ENCODE data around the gene OTOS. TPM values are rescaled to one million over a fixed set of nuclear protein-coding genes. Genes with fewer than 3 reads are reported as not detected.

OTOS gene
- total RNA-seq, 1 experiment from 2014 or later: not detected

- H3K4me1 Mint-ChIP-seq (ENCODE audit: insufficient read depth, unreplicated experiment): peaks cover 7% of the 10 kb centered on the region
- TF ChIP-seq CTCF (IDR thresholded peaks at IDR 0.05; ENCODE audit: unreplicated experiment): no peak
- BruUV-seq (replicated peaks): no TSS peak
- H3K27me3 Mint-ChIP-seq (ENCODE audit: insufficient read depth, unreplicated experiment): peaks cover 65% of the 10 kb centered on the region
- intact Hi-C loops (cut with micrococcal nuclease): no loop called here
- DNase-seq (ENCODE audit: unreplicated experiment): no peak
- POLR2A ChIA-PET: no interaction called here
- H3K27ac Mint-ChIP-seq (ENCODE audit: low read depth, unreplicated experiment): no peak overlapping the region
- peaks cover 6% of the 10 kb centered on the region for H3K36me3 Mint-ChIP-seq (ENCODE audit: insufficient read depth, unreplicated experiment)
- CTCF ChIA-PET: interaction anchor here (0.6 to 1.0 kb wide), 2 partner anchors 254 to 868 kb away, joined by 3 to 7 read pairs; no protein-coding TSS in a partner anchor
- no peak overlapping the region for H3K4me3 Mint-ChIP-seq (ENCODE audit: unreplicated experiment)
- peaks cover 6% of the 10 kb centered on the region for H3K9me3 Mint-ChIP-seq (ENCODE audit: unreplicated experiment)
These were observed 44.2 kb upstream of the OTOS start for GRCh38 chr2:240184656-240185055.

- ChIA-PET CTCF (interaction anchor here (0.6 to 1.0 kb wide), 2 partner anchors 255 to 869 kb away, joined by 3 to 7 read pairs; no protein-coding TSS in a partner anchor), POLR2A (no interaction called here)
- peaks cover 6% of the 10 kb centered on the region for H3K9me3 Mint-ChIP-seq (ENCODE audit: unreplicated experiment)
- BruUV-seq (replicated peaks): no TSS peak
- H3K4me3 Mint-ChIP-seq (ENCODE audit: unreplicated experiment): no peak overlapping the region
- peaks cover 7% of the 10 kb centered on the region for H3K4me1 Mint-ChIP-seq (ENCODE audit: insufficient read depth, unreplicated experiment)
- no peak for TF ChIP-seq CTCF (IDR thresholded peaks at IDR 0.05; ENCODE audit: unreplicated experiment)
- H3K36me3 Mint-ChIP-seq (ENCODE audit: insufficient read depth, unreplicated experiment): peaks cover 6% of the 10 kb centered on the region
- intact Hi-C loops (cut with micrococcal nuclease): no loop called here
- no peak overlapping the region for H3K27ac Mint-ChIP-seq (ENCODE audit: low read depth, unreplicated experiment)
- DNase-seq (ENCODE audit: unreplicated experiment): no peak
- peaks cover 63% of the 10 kb centered on the region for H3K27me3 Mint-ChIP-seq (ENCODE audit: insufficient read depth, unreplicated experiment)
These were observed 43.6 kb upstream of the OTOS start for GRCh38 chr2:240183875-240184590.

- TF ChIP-seq CTCF (IDR thresholded peaks at IDR 0.05; ENCODE audit: unreplicated experiment): no peak
These were observed 42.8 kb upstream of the OTOS start for GRCh38 chr2:240183006-240183874.

GRCh38 chr2:240182476-240182875 is 42.0 kb upstream of the OTOS start:
- peaks cover 7% of the 10 kb centered on the region for H3K4me1 Mint-ChIP-seq (ENCODE audit: insufficient read depth, unreplicated experiment)
- H3K9me3 Mint-ChIP-seq (ENCODE audit: unreplicated experiment): peaks cover 6% of the 10 kb centered on the region
- no TSS peak for BruUV-seq (replicated peaks)
- no peak for TF ChIP-seq CTCF (IDR thresholded peaks at IDR 0.05; ENCODE audit: unreplicated experiment)
- H3K27me3 Mint-ChIP-seq (ENCODE audit: insufficient read depth, unreplicated experiment): peaks cover 63% of the 10 kb centered on the region
- H3K36me3 Mint-ChIP-seq (ENCODE audit: insufficient read depth, unreplicated experiment): peaks cover 6% of the 10 kb centered on the region
- ChIA-PET CTCF (no interaction called here), POLR2A (no interaction called here)
- no peak for DNase-seq (ENCODE audit: unreplicated experiment)
- no peak overlapping the region for H3K4me3 Mint-ChIP-seq (ENCODE audit: unreplicated experiment)
- no peak overlapping the region for H3K27ac Mint-ChIP-seq (ENCODE audit: low read depth, unreplicated experiment)
- intact Hi-C loops (cut with micrococcal nuclease): no loop called here

More at GRCh38 chr2:240183006-240183874, 42.8 kb upstream of the OTOS start:
- no TSS peak for BruUV-seq (replicated peaks)
- Mint-ChIP-seq H3K4me1 (ENCODE audit: insufficient read depth, unreplicated experiment) (peaks cover 7% of the 10 kb centered on the region), H3K36me3 (ENCODE audit: insufficient read depth, unreplicated experiment) (peaks cover 6% of the 10 kb centered on the region), H3K27me3 (ENCODE audit: insufficient read depth, unreplicated experiment) (peaks cover 63% of the 10 kb centered on the region), H3K27ac (ENCODE audit: low read depth, unreplicated experiment) (no peak overlapping the region), H3K9me3 (ENCODE audit: unreplicated experiment) (peaks cover 6% of the 10 kb centered on the region), H3K4me3 (ENCODE audit: unreplicated experiment) (no peak overlapping the region)
- ChIA-PET POLR2A (interaction anchor here (0.6 kb wide), 1 partner anchor 167 kb away, joined by 3 read pairs; no protein-coding TSS in a partner anchor), CTCF (no interaction called here)
- DNase-seq (ENCODE audit: unreplicated experiment): no peak
- intact Hi-C loops (cut with micrococcal nuclease): no loop called here

Data from MCF 10A (cell line).